H1 (cell line): ENCODE measurements around the gene TSPAN9. TPM values are rescaled to one million over a fixed set of nuclear protein-coding genes. Genes with fewer than 3 reads are reported as not detected.

ENCODE experiments used
- CTCF ChIA-PET: fragments of 300-600 bp; sonication (Branson Sonifier 250); formaldehyde crosslinking; loops from one replicate; lab custom pipeline; 2021; ENCODE audit not compliant: partially characterized antibody; lab: Charles Lee
- POLR2A ChIA-PET: fragments of 300-600 bp; sonication (Branson Sonifier 250); formaldehyde crosslinking; loops from one replicate; lab custom pipeline; 2021; ENCODE audit warnings: inconsistent platforms; ENCODE audit not compliant: partially characterized antibody; lab: Charles Lee
- DNase-seq, 2 experiments: peaks; one replicate each; pipeline versions ENCODE4 v3.0.0 to v3.0.0-alpha.2; 2010 to 2022; ENCODE audit warnings: low spot score in 2 of 2, low read depth in 1 of 2, mixed read lengths in 1 of 2
- FAIRE-seq: peaks from 2 replicates; lab custom pipeline; 2011; peaks lifted over from hg19 to GRCh38; lab: Jason Lieb, UNC
- H2AFZ ChIP-seq: 2 replicates; pipeline ENCODE4 v1.8.1; 2012; ENCODE audit warnings: low read length, inconsistent platforms
- H2AK5ac ChIP-seq: 2 replicates; pipeline ENCODE4 v1.6.1; 2013; ENCODE audit warnings: low read depth, low read length
- H2BK120ac ChIP-seq: replicated peaks from 2 replicates; pipeline ENCODE3; 2013; ENCODE audit warnings: low read depth, low read length, inconsistent platforms
- H2BK12ac ChIP-seq: 2 replicates; pipeline ENCODE4 v1.6.1; 2013; ENCODE audit warnings: low read depth, low read length
- H2BK15ac ChIP-seq: 2 replicates; pipeline ENCODE4 v1.6.1; 2013; ENCODE audit warnings: low read length
- H2BK20ac ChIP-seq: 2 replicates; pipeline ENCODE4 v1.6.1; 2013; ENCODE audit warnings: low read length
- H2BK5ac ChIP-seq: 2 replicates; pipeline ENCODE4 v1.6.1; 2013; ENCODE audit warnings: low read depth, low read length
- H3K14ac ChIP-seq: 2 replicates; pipeline ENCODE4 v1.6.1; 2013; ENCODE audit warnings: inconsistent platforms; ENCODE audit not compliant: insufficient read length
- H3K18ac ChIP-seq: 2 replicates; pipeline ENCODE4 v1.6.1; 2013; ENCODE audit warnings: low read length; ENCODE audit errors: extremely low read depth
- H3K23ac ChIP-seq: 2 replicates; pipeline ENCODE4 v1.6.1; 2013; ENCODE audit warnings: inconsistent platforms; ENCODE audit not compliant: insufficient read length
- H3K23me2 ChIP-seq: 2 replicates; pipeline ENCODE4 v1.6.1; 2013; ENCODE audit warnings: low read depth, low read length
- H3K27ac ChIP-seq: 2 replicates; pipeline ENCODE4 v1.6.1; 2011; ENCODE audit warnings: low read depth, low read length, inconsistent platforms
- H3K27me3 ChIP-seq, 4 experiments: replicated peaks in 1 of 4; 1 replicate in 1 of 4; 2 replicates in 3 of 4; pipeline versions ENCODE4 v1.6.1 to v1.8.1; 2011 to 2013; ENCODE audit warnings: low read length in 3 of 4, mild to moderate bottlenecking in 3 of 4, inconsistent platforms in 2 of 4, mixed read lengths in 2 of 4, moderate library complexity in 1 of 4; ENCODE audit not compliant: control insufficient read depth in 3 of 4, insufficient read depth in 3 of 4; ENCODE audit errors: extremely low read depth in 1 of 4
- H3K36me3 ChIP-seq, 4 experiments: 2 replicates each; pipeline versions ENCODE4 v1.6.1 to v1.8.1; 2011 to 2013; ENCODE audit warnings: mild to moderate bottlenecking in 4 of 4, low read length in 3 of 4, moderate library complexity in 2 of 4, control low read depth in 1 of 4, inconsistent platforms in 1 of 4; ENCODE audit not compliant: insufficient read depth in 4 of 4, control insufficient read depth in 2 of 4
- H3K4ac ChIP-seq: replicated peaks from 2 replicates; pipeline ENCODE3; 2013; ENCODE audit warnings: low read length, low read depth, mixed read lengths, inconsistent platforms; ENCODE audit not compliant: insufficient read length
- H3K4me1 ChIP-seq, 4 experiments: replicated peaks in 1 of 4; 1 replicate in 1 of 4; 2 replicates in 3 of 4; pipeline versions ENCODE4 v1.6.1 to v1.8.1; 2011 to 2013; ENCODE audit warnings: low read length in 3 of 4, inconsistent platforms in 2 of 4, mixed read lengths in 1 of 4; ENCODE audit not compliant: insufficient read depth in 4 of 4, control insufficient read depth in 3 of 4
- H3K4me2 ChIP-seq, 2 experiments: 2 replicates each; pipeline versions ENCODE4 v1.6.1 to v1.8.1; 2011 to 2013; ENCODE audit warnings: low read depth in 2 of 2, low read length in 2 of 2, control low read depth in 1 of 2, inconsistent platforms in 1 of 2, mild to moderate bottlenecking in 1 of 2; ENCODE audit not compliant: insufficient read depth in 1 of 2
- H3K4me3 ChIP-seq, 4 experiments: fragments of 200-600, 300-600 bp in 1 of 4; sonication (generic), shearing (Covaris generic), sonication (Bioruptor Twin) in 1 of 4; 2 replicates each; pipeline versions ENCODE4 v1.5.1 to v1.8.1; 2011 to 2016; ENCODE audit warnings: low read length in 4 of 4, low read depth in 3 of 4, control low read depth in 2 of 4, inconsistent platforms in 2 of 4, mild to moderate bottlenecking in 2 of 4, mixed read lengths in 1 of 4, moderate library complexity in 1 of 4; ENCODE audit not compliant: insufficient read depth in 2 of 4; ENCODE audit errors: extremely low read depth in 1 of 4
- H3K56ac ChIP-seq: replicated peaks from 2 replicates; pipeline ENCODE3; 2013; ENCODE audit warnings: low read depth, mild to moderate bottlenecking, mixed read lengths, low read length, inconsistent platforms; ENCODE audit not compliant: insufficient read length
- H3K79me1 ChIP-seq: 2 replicates; pipeline ENCODE4 v1.6.1; 2013; ENCODE audit warnings: low read depth, low read length, control low read depth
- H3K79me2 ChIP-seq, 2 experiments: 2 replicates each; pipeline versions ENCODE4 v1.6.1 to v1.8.1; 2012 to 2013; ENCODE audit warnings: low read length in 2 of 2, mild to moderate bottlenecking in 2 of 2, inconsistent platforms in 1 of 2; ENCODE audit not compliant: insufficient read depth in 2 of 2, control insufficient read depth in 1 of 2
- H3K9ac ChIP-seq, 4 experiments: replicated peaks in 1 of 4; 1 replicate in 1 of 4; 2 replicates in 3 of 4; pipeline versions ENCODE4 v1.6.1 to v1.8.1; 2011 to 2013; ENCODE audit warnings: low read depth in 3 of 4, low read length in 3 of 4, control low read depth in 2 of 4, mild to moderate bottlenecking in 2 of 4, moderate library complexity in 2 of 4, inconsistent platforms in 1 of 4; ENCODE audit errors: extremely low read depth in 1 of 4
- H3K9me3 ChIP-seq, 2 experiments: 2 replicates each; pipeline versions ENCODE4 v1.6.1 to v1.8.1; 2012 to 2013; ENCODE audit warnings: mild to moderate bottlenecking in 2 of 2, moderate library complexity in 2 of 2, control low read depth in 1 of 2, inconsistent platforms in 1 of 2, low read depth in 1 of 2, low read length in 1 of 2, mixed read lengths in 1 of 2; ENCODE audit not compliant: insufficient read depth in 2 of 2
- H4K20me1 ChIP-seq, 2 experiments: replicated peaks in 1 of 2; 2 replicates each; pipeline versions ENCODE3 to v1.8.1; 2011 to 2013; ENCODE audit warnings: inconsistent platforms in 2 of 2, low read length in 2 of 2, mild to moderate bottlenecking in 1 of 2; ENCODE audit not compliant: insufficient read depth in 2 of 2, control insufficient read depth in 1 of 2
- H4K5ac ChIP-seq: 2 replicates; pipeline ENCODE4 v1.6.1; 2013; ENCODE audit warnings: low read length, low read depth, mixed read lengths, inconsistent platforms; ENCODE audit not compliant: insufficient read length
- H4K8ac ChIP-seq: 2 replicates; pipeline ENCODE4 v1.8.0; 2013; ENCODE audit warnings: mild to moderate bottlenecking, moderate library complexity, low read length, inconsistent platforms; ENCODE audit not compliant: insufficient read depth; ENCODE audit errors: extremely low read depth
- H4K91ac ChIP-seq: replicated peaks from 2 replicates; pipeline ENCODE3; 2013; ENCODE audit warnings: low read length, mixed read lengths, inconsistent platforms; ENCODE audit not compliant: insufficient read length
- ATF3 ChIP-seq: IDR thresholded peaks from 2 replicates; pipeline ENCODE4 v1.6.1; 2011; ENCODE audit warnings: low read depth, mild to moderate bottlenecking, low read length; ENCODE audit not compliant: insufficient read depth
- EP300 ChIP-seq, 2 experiments: IDR thresholded peaks; 1 replicate in 1 of 2; 2 replicates in 1 of 2; pipeline ENCODE4 v1.6.1; 2011 to 2012; ENCODE audit warnings: low read depth in 2 of 2, low read length in 2 of 2, mild to moderate bottlenecking in 2 of 2, borderline replicate concordance in 1 of 2, inconsistent platforms in 1 of 2, moderate library complexity in 1 of 2
- SP4 ChIP-seq: IDR thresholded peaks from 2 replicates; pipeline ENCODE4 v1.6.1; 2012; ENCODE audit warnings: low read length, inconsistent platforms
- ZNF274 ChIP-seq: IDR thresholded peaks from 2 replicates; pipeline ENCODE4 v1.7.0; 2012; ENCODE audit warnings: low read length, borderline replicate concordance; ENCODE audit errors: extremely low read depth
- WGBS, 2 experiments: shearing (Covaris generic) in 1 of 2; methylation state at CpG; one replicate each; pipeline versions ENCODE4 v1.1.6 to v1.1.7; 2013 to 2015; ENCODE audit warnings: low lambda C conversion rate in 2 of 2, mixed read lengths in 2 of 2, inconsistent platforms in 1 of 2, low coverage in 1 of 2, missing lambda C conversion rate in 1 of 2; ENCODE audit not compliant: insufficient replicate concordance in 2 of 2, insufficient coverage in 1 of 2, insufficient read length in 1 of 2; ENCODE audit errors: extremely low coverage in 1 of 2, missing lambda C conversion rate in 1 of 2; 5-methylcytosine and 5-hydroxymethylcytosine counted together
- polyA plus RNA-seq, 7 experiments: library from polyadenylated mRNA; depleted of rRNA in 3 of 7; stranded (reverse) in 5 of 7; unstranded in 2 of 7; fragments of >200 nt in 5 of 7; fragments of 200-250 nt in 2 of 7; gene quantifications; 1 replicate in 5 of 7; 2 replicates in 1 of 7; 4 replicates in 1 of 7; pipeline versions ENCODE4 v1.2.1 to v1.2.3, GENCODE V29; 2011 to 2013; ENCODE audit warnings: missing spikeins in 2 of 7, mixed read lengths in 2 of 7
- total RNA-seq: library from RNA; stranded (reverse); fragmentation: NEBNext Ultra II Directional; extraction: Animal tissue kit (Norgen Biotek cat#: 25700); gene quantifications from 2 replicates; pipeline ENCODE4 v1.2.1, GENCODE V29; 2021

Gene TSPAN9
- total and polyA plus RNA-seq, 2 of the 8 experiments (the other 6 are each of a cell fraction or from before 2014, with no cell fraction given): 11.5 to 29.1 TPM

- Histone ChIP-seq H3K9ac (no peak overlapping the region), H3K56ac (no peak overlapping the region), H3K4ac (no peak overlapping the region), H3K18ac (no peak overlapping the region), H3K4me1 (no peaks in the 10 kb centered on the region; a peak in 1 of 7 replicates), H3K36me3 (no peaks in the 10 kb centered on the region), H3K79me1 (peaks cover 4% of the 10 kb centered on the region; the same call in 1 of the 2 replicates), H2BK5ac (no peak overlapping the region), H3K23me2 (no peaks in the 10 kb centered on the region), H3K9me3 (peaks cover 5 to 7% of the 10 kb centered on the region in 2 experiments; a peak in 3 of 4 replicates), H3K14ac (peak overlapping the region; percentile 31), H3K23ac (no peak overlapping the region), H2AK5ac (no peak overlapping the region), H4K20me1 (no peaks in the 10 kb centered on the region), H2BK15ac (no peak overlapping the region), H2BK120ac (no peak overlapping the region), H2BK12ac (no peak overlapping the region), H3K4me2 (no peak overlapping the region), H3K79me2 (no peaks in the 10 kb centered on the region), H4K5ac (no peak overlapping the region), H2BK20ac (no peak overlapping the region), H4K8ac (no peak overlapping the region), H3K27me3 (no peaks in the 10 kb centered on the region), H2AFZ (no peak overlapping the region), H4K91ac (no peak overlapping the region), H3K27ac (no peak overlapping the region), H3K4me3 (no peak overlapping the region)
- DNase-seq (no peak), FAIRE-seq (no peak)
- ChIA-PET CTCF (interaction anchor here (0.6 to 3.2 kb wide), 10 partner anchors 9 to 542 kb away, joined by 3 to 15 read pairs (median 3); no protein-coding TSS in a partner anchor), POLR2A (interaction anchor here (0.8 to 1.1 kb wide), 2 partner anchors 47 to 164 kb away, joined by 3 read pairs; no protein-coding TSS in a partner anchor)
- TF ChIP-seq ATF3 (no peak), ZNF274 (no peak), SP4 (no peak), EP300 (IDR thresholded peaks at IDR 0.05; ENCODE audit: borderline replicate concordance in 1 of 2, low read depth in 2 of 2, low read length in 2 of 2) (no peak)
- WGBS, 2 experiments: 95% methylated on average over 10 of the region's 10 CpGs; no CpG with 5 or more reads in 1 of the 2 experiments
Measured at GRCh38 chr12:3092764-3093163, 15.6 kb downstream of the TSPAN9 start.
